Stromal cell of bone marrow (primary cell): ENCODE data around the gene ELMO1.
A peak's percentile ranks its signal among the peaks of the same experiment; 100 is the strongest.

Experiments
- DNase-seq: peaks from one replicate; pipeline ENCODE4 v3.0.0-alpha.2; 2012; ENCODE audit warnings: low read depth

The ELMO1 gene

GRCh38 chr7:37048674-37049073, 400.0 kb downstream of the ELMO1 start:
- DNase-seq = no peak

- no peak for DNase-seq
Measured at GRCh38 chr7:37047260-37047659, 401.4 kb downstream of the ELMO1 start.

GRCh38 chr7:37046531-37047079, 402.1 kb downstream of the ELMO1 start:
- no peak for DNase-seq

- no peak for DNase-seq
Measured at GRCh38 chr7:37045681-37046179, 402.9 kb downstream of the ELMO1 start.

- no peak for DNase-seq
Measured at GRCh38 chr7:37041461-37041860, 407.2 kb downstream of the ELMO1 start.

- no peak for DNase-seq
Measured at GRCh38 chr7:37040330-37040729, 408.3 kb downstream of the ELMO1 start.

GRCh38 chr7:37039131-37039749, 409.4 kb downstream of the ELMO1 start:
- no peak for DNase-seq

GRCh38 chr7:37038706-37039105, 410.0 kb downstream of the ELMO1 start:
- DNase-seq = no peak

GRCh38 chr7:37037286-37037685, 411.4 kb downstream of the ELMO1 start:
- no peak for DNase-seq

GRCh38 chr7:37035631-37036030, 413.0 kb downstream of the ELMO1 start:
- peak; percentile 18 for DNase-seq

GRCh38 chr7:37033141-37033540, 415.5 kb downstream of the ELMO1 start:
- no peak for DNase-seq

GRCh38 chr7:37032258-37032601, 416.4 kb downstream of the ELMO1 start:
- no peak for DNase-seq

GRCh38 chr7:37031571-37032257, 416.9 kb downstream of the ELMO1 start:
- DNase-seq = peak; percentile 100

- no peak for DNase-seq
Measured at GRCh38 chr7:37028909-37029440, 419.7 kb downstream of the ELMO1 start.

- DNase-seq = no peak
Measured at GRCh38 chr7:37027557-37028341, 420.9 kb downstream of the ELMO1 start.

GRCh38 chr7:37027104-37027503, 421.6 kb downstream of the ELMO1 start:
- no peak for DNase-seq

- no peak for DNase-seq
Measured at GRCh38 chr7:37018954-37019353, 429.7 kb downstream of the ELMO1 start.

GRCh38 chr7:37016064-37016878, 432.4 kb downstream of the ELMO1 start:
- no peak for DNase-seq

GRCh38 chr7:37015353-37016034, 433.2 kb downstream of the ELMO1 start:
- no peak for DNase-seq

GRCh38 chr7:37013771-37014170, 434.9 kb downstream of the ELMO1 start:
- no peak for DNase-seq
